Skin epidermis (tissue), 12 donors: ENCODE results near the gene SEC16B.
"Not testable (repeated sequence)": the region's sequence is repeated elsewhere in the genome, so short reads cannot be mapped to it uniquely, and the experiment has no call there.

Experiments
- H3K27ac ChIP-seq, 21 experiments: fragments of 200-600 bp; sonication (generic) in 11 of 21; one replicate each; pipeline ENCODE4 v1.5.0; 2020; ENCODE audit warnings: mild to moderate bottlenecking in 3 of 21, inconsistent platforms in 2 of 21, moderate library complexity in 2 of 21
- H3K4me3 ChIP-seq, 7 experiments: fragments of 200-600 bp; sonication (generic) in 2 of 7; one replicate each; pipeline ENCODE4 v1.5.0; 2020; ENCODE audit warnings: inconsistent platforms in 2 of 7, mild to moderate bottlenecking in 2 of 7, moderate library complexity in 1 of 7

Gene SEC16B

GRCh38 chr1:177969825-177970371 is at the start of gene SEC16B:
Gene SEC16B, minus strand, starts transcription at chr1:177970058. Its CDS starts 2,077 bp downstream, at chr1:177967981.
- no peak within 1 kb of the TSS for H3K4me3 ChIP-seq

GRCh38 chr1:178019622-178020021 is 49.8 kb upstream of the SEC16B start:
- no peak overlapping the region for H3K4me3 ChIP-seq
- no peak overlapping the region for H3K27ac ChIP-seq

More at GRCh38 chr1:177969825-177970371, at the start of gene SEC16B:
- no peak within 1 kb of the TSS for H3K27ac ChIP-seq

- H3K27ac ChIP-seq = no peak overlapping the region
Observed at GRCh38 chr1:178019208-178019607, 49.4 kb upstream of the SEC16B start.

GRCh38 chr1:178017517-178017916 is 47.7 kb upstream of the SEC16B start:
- Histone ChIP-seq H3K4me3 (no peak overlapping the region), H3K27ac (no peak overlapping the region)

More at GRCh38 chr1:178019208-178019607, 49.4 kb upstream of the SEC16B start:
- no peak overlapping the region for H3K4me3 ChIP-seq

- no peak overlapping the region for H3K4me3 ChIP-seq
- H3K27ac ChIP-seq = no peak overlapping the region
Observed at GRCh38 chr1:178011864-178012503, 42.1 kb upstream of the SEC16B start.

- H3K4me3 ChIP-seq = no peak overlapping the region
- H3K27ac ChIP-seq = no peak overlapping the region
Observed at GRCh38 chr1:178011465-178011828, 41.6 kb upstream of the SEC16B start.

- no peak overlapping the region for H3K27ac ChIP-seq
- no peak overlapping the region for H3K4me3 ChIP-seq
Observed at GRCh38 chr1:178010674-178011464, 41.0 kb upstream of the SEC16B start.

GRCh38 chr1:178006043-178006442 is 36.2 kb upstream of the SEC16B start:
- Histone ChIP-seq H3K27ac (no peak overlapping the region), H3K4me3 (no peak overlapping the region)

- H3K27ac ChIP-seq = no peak overlapping the region
- no peak overlapping the region for H3K4me3 ChIP-seq
Observed at GRCh38 chr1:178005450-178005849, 35.6 kb upstream of the SEC16B start.

GRCh38 chr1:178004926-178005391 is 35.1 kb upstream of the SEC16B start:
- H3K4me3 ChIP-seq = no peak overlapping the region
- H3K27ac ChIP-seq = no peak overlapping the region

- Histone ChIP-seq H3K4me3 (no peak overlapping the region), H3K27ac (no peak overlapping the region)
Observed at GRCh38 chr1:177998696-177999631, 29.1 kb upstream of the SEC16B start.

- Histone ChIP-seq H3K27ac (no peak overlapping the region), H3K4me3 (no peak overlapping the region)
Observed at GRCh38 chr1:177996957-177997356, 27.1 kb upstream of the SEC16B start.

GRCh38 chr1:177995369-177995768 is 25.5 kb upstream of the SEC16B start:
- Histone ChIP-seq H3K27ac (no peak overlapping the region), H3K4me3 (no peak overlapping the region)

- H3K27ac ChIP-seq = peak overlapping the region in 5 of 21 experiments; percentile 5 to 35 (median 26)
Observed at GRCh38 chr1:177986281-177986680, 16.4 kb upstream of the SEC16B start.

GRCh38 chr1:177984761-177985160 is 14.9 kb upstream of the SEC16B start:
- Histone ChIP-seq H3K4me3 (no peak overlapping the region), H3K27ac (peak overlapping the region in 9 of 21 experiments; percentile 7 to 73 (median 56))

More at GRCh38 chr1:177986281-177986680, 16.4 kb upstream of the SEC16B start:
- not testable (repeated sequence) for H3K4me3 ChIP-seq

GRCh38 chr1:177984136-177984525 is 14.3 kb upstream of the SEC16B start:
- Histone ChIP-seq H3K27ac (peak overlapping the region in 18 of 21 experiments; percentile 2 to 73 (median 44)), H3K4me3 (peak overlapping the region in 2 of 7 experiments; percentile 5)

GRCh38 chr1:177983482-177984135 is 13.8 kb upstream of the SEC16B start:
- H3K27ac ChIP-seq = peak overlapping the region in 17 of 21 experiments; percentile 2 to 73 (median 46)
- peak overlapping the region in 3 of 7 experiments; percentile 5 to 18 (median 5) for H3K4me3 ChIP-seq

GRCh38 chr1:177983077-177983476 is 13.2 kb upstream of the SEC16B start:
- Histone ChIP-seq H3K27ac (peak overlapping the region in 8 of 21 experiments; percentile 2 to 73 (median 48)), H3K4me3 (peak overlapping the region in 2 of 7 experiments; percentile 5 to 18)

- Histone ChIP-seq H3K27ac (no peak overlapping the region), H3K4me3 (no peak overlapping the region)
Observed at GRCh38 chr1:177981200-177981599, 11.3 kb upstream of the SEC16B start.
